Nucleus accumbens (tissue), 56 donors: ENCODE measurements around the gene MYH15.
"Not testable (repeated sequence)": the region's sequence is repeated elsewhere in the genome, so short reads cannot be mapped to it uniquely, and the experiment has no call there.

Experiments used
- DNase-seq, 56 donors: peaks; one replicate each; lab custom pipeline; 2025; lab: John Stamatoyannopoulos, UW

MYH15 gene

DNA sequence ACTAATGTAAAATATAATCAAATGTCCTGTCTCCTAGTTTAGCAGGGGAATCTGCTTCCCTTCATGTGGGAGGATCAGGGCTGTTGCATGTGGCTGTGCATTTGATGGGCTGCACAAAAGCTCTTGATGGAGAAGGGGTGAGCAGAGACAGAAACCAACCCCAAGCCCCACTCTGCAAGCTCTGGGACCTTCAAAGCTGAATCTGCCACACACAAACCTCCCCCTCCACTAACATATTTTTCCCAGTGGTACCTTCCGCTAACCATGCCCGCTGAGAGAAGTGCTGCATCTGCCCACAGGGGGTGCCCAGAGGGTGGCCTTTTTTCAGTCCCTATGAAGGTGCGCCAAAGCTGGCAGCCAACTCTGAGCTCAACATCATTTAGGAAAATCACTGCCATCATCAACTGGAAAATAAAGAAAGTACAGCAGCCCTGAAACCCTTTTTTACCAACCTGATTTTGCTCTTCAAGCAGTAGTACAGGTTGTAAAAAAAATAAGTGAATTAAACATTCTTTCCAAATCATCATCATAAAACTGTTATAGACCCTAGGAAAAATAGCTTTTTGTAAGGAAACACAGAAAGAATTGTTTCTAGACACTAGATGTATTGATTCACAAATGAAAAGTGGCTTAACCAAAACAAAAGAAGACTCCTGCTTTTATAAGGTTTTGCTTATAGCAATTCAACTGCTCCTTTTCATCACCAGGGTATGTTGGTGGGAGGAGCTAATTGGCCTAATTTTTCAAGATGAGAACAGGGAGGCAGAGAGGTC is 117.1 kb downstream of the MYH15 start:
- no peak for DNase-seq

GRCh38 chr3:108391917-108392593 is 118.3 kb downstream of the MYH15 start:
- DNase-seq = no peak

- DNase-seq = no peak
Measured at GRCh38 chr3:108389372-108389771, 121.0 kb downstream of the MYH15 start.

DNA sequence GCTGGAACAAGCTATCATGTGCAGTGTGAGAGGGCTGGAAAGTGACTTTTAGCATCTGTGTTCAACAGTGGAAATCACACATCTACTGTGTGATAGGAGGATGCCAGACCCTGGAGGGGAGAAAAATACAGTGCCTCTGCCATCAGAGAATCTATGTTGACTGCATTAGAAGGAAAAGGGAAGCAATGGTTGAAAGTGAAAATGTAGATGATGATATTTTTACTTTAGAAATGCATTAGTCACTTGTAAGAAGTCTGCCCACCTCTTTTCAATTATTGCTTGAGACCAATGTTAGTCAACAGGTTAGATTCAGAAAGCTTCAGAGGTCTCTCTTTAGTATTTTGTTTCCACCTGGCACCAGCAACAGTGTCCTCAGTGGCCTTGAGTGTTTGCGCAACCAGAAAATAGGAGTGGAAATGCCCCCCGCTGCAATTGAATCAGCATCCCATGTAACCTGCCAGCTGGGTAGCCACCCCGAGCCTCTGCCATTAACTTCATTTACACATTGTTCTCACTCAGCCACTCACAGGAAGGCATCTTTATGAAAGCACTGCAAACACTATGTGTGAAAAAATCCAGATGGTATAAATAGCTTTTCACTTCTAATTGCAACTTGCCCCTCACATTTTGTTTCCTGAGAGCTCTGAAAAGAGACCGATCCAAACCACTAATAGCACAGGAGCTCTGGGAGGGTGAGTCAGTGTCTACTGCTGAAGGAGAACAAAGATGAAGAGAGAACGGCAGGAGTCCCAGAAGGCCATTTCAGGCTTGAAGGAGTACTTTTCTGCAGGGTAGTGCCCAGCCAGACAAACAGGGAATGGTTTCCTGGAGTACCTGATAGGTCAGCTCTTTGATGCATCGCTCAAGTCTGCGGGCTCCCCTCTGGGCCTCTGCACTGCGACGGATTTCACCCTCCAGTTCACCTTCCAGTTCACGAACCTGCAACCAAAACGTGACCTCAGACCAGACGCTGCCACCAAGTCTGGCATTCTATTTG is 122.0 kb downstream of the MYH15 start:
- DNase-seq = peak in 15 of 56 donors; percentile 3 to 31 (median 14)

DNA sequence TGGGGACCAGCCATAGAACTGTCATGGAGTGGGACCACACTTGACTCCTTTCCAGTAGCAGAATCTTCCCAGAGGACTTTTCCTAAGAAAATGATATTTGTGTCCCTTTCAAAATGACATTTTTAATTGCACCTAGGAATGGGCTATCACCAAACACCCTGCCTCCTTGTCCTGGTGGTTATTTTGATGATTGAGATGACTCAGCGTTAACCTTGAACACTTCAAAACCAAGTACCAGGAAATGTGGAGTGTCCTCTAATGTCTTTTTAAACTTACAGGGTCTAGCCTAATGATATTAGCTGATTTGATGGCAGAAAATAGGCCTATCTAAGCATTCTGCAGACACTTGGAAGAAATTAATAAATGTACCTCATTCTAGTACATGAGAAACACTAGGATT is 123.3 kb downstream of the MYH15 start:
- no peak for DNase-seq

GRCh38 chr3:108383306-108383705 is 127.1 kb downstream of the MYH15 start:
- no peak for DNase-seq

DNA sequence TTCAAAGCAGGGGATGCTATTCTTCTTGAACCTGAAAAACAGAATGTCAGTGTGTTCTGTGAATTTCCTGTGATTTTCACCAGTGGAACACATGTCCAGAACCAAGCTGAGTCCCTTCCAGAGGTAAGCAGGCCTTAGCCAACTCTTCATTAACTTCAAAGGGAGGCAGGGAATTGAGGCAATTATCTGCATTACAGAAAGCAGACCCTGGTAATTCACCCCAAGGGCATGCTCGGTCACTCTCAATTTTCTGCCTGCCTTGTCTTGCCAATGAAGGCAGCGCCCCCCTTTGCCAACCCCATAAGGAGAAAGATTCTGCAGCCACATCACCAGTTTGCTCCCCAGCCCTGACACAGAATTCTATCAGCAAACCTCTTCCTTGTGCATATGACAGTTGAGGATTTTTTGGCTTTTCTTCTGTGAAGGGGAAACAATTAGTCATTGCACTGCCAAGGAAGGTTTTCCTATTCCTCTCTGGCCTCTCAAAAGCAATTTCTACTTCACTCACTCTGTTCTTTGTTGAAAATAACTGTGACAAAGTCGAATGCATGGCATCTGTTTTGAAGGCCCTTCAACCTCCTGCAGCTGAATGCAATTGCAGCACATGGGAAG is 128.8 kb downstream of the MYH15 start:
- DNase-seq = no peak

DNA sequence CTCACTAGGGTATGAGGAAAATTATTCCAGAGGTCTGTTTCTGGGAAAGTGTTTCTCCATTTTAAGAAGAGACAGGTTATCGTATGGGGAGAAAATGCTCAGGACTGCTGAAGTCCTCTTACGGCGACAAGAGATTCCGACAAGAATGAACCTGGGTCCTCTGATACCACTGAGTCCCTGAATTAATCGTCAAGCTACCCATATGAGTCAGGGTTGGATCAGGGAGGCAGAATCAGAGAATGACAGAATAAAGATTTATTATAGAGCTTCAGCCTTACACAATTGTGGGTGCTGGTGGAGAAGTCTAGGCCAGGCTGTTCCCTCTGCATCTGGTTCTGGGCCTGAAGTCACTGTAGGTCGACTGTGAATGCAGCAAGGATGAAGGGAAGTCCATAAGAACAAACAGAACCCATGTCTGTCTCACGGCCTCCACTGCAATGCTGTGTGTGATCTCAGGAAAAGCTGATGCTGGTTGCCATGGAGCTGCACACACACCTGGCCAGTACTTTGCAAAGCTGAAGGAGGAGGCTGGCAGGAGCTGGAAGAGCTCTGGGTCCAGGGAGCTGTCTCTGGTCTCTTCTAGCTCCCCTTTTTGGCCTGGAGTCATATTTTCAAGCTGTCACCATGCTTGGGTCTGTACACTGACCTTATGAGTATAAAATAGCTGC is 130.1 kb downstream of the MYH15 start:
- peak in 7 of 56 donors; percentile 2 to 47 (median 9) for DNase-seq

DNA sequence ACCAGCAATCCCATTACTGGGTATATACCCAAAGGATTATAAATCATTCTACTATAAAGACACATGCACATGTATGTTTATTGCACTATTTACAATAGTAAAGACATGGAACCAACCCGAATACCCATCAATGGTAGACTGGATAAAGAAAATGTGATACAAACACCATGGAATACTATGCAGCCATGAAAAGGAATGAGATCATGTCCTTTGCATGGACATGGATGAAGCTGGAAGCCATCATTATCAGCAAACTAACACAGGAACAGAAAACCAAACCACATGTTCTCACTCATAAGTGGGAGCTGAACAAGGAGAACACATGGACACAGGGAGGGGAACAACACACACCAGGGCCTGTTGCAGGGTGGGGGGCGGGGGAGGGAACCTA is 131.4 kb downstream of the MYH15 start:
- not testable (repeated sequence) for DNase-seq

GRCh38 chr3:108378153-108378951 is 132.0 kb downstream of the MYH15 start:
- no peak for DNase-seq

DNA sequence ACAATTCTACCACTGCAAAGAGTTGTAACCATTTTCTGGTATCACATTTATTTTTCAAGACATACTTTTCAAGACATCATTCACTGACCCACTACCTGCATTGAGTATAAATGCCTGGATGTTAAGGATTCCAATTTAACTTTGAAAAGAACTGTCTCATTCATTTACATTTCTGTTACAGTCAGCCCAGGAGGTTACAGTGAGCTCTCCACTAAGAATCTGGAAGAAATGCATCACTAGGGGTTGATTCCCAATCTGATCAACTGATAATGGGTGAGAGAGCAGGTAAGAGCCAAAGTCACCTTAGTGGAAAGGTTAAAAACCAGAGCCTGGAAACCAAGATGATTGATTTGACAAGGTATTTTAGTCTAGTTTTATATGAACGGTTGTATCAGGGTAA is 133.0 kb downstream of the MYH15 start:
- no peak for DNase-seq

- no peak for DNase-seq
Measured at GRCh38 chr3:108376026-108376425, 134.4 kb downstream of the MYH15 start.

- DNase-seq = no peak
Measured at GRCh38 chr3:108359011-108359410, 151.4 kb downstream of the MYH15 start.

GRCh38 chr3:108357042-108357441 is 153.4 kb downstream of the MYH15 start:
- DNase-seq = no peak

DNA sequence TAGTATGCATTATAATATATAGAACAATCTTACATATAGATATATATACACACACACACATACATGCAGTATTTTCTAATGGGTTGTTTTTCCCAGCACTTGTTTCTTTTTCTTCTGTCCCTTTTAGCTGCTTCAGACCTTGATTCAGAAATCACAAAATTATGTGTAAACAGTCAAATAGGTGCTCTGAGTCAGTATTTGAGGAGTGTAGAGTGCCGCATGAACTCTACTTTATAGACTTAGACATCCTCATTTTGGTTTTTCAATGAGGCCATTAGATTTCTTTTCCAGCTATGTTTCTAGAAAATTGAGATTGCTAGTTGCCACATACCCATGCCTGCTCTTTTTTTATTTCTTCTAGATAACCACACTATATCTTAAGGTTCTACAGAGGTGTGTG is 155.8 kb downstream of the MYH15 start:
- DNase-seq = no peak

DNA sequence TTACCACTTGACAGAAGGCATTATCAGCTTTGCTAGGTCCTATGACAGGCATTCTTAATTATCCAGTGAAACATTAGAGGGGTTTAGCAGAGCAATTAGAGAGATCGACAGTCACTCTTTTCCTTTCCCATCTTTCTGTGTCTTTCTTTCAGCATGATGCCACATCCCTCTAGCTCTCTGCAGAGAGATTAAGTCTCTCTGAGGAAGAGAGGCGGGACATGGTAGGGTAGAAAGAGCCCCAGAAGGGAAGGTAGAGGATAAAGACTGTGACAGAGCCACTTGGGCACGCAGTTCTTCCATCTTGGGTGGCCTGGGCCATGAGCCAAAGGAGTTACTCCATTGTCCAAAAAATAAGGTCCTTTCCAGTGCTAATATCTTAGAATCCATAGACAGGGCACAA is 158.2 kb downstream of the MYH15 start:
- DNase-seq = no peak

- no peak for DNase-seq
Measured at GRCh38 chr3:108346301-108347227, 163.8 kb downstream of the MYH15 start.
